ENCODE data around the gene DOCK2. TPM values are rescaled to one million over a fixed set of nuclear protein-coding genes. Genes with fewer than 3 reads are reported as not detected.
"Not testable (repeated sequence)": the region's sequence is repeated elsewhere in the genome, so short reads cannot be mapped to it uniquely, and the experiment has no call there.

DOCK2 gene
- total and polyA plus RNA-seq, 3 donors from 2014 or later = 6.8 to 8.9 (median 7.3) TPM

GRCh38 chr5:169804861-169805260 lies 167.8 kb downstream of the DOCK2 start:
- TF ChIP-seq POLR2A (IDR thresholded peaks at IDR 0.05) (no peak), CTCF (IDR thresholded peaks at IDR 0.05) (no peak)

DNA sequence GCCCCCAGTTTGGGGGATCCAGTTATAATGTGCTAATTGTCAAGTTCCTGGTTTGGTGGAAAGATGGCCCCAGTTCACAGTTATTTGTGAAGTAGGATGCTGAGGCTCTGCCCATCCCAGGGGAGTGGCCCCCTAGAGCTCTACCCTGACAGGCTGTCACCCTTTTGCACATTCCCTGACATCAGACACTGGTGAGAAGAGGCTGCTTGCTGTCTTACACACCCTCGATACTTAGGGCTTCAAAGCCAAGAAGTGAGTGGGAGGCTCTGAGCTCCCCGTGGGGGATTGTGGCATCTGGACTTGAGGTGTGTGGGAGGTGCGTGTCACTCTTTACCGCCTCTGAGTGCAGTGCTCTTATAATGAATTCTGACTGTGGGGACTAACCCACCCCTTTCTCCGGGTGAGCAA lies 168.5 kb downstream of the DOCK2 start:
- no peak for DNase-seq
- intact Hi-C loops (cut with DNase I; ENCODE audit: low total_unique reads) = no loop called here
- Histone ChIP-seq H3K4me1 (no peaks in the 10 kb centered on the region), H3K27ac (no peak overlapping the region), H3K4me3 (no peak overlapping the region), H3K27me3 (no peaks in the 10 kb centered on the region), H3K9me3 (no peaks in the 10 kb centered on the region), H3K36me3 (ENCODE audit: low read depth, missing control alignments) (no peaks in the 10 kb centered on the region)
- no peak for TF ChIP-seq CTCF (IDR thresholded peaks at IDR 0.05)
- no peak for TF ChIP-seq POLR2A (IDR thresholded peaks at IDR 0.05)
- 64 to 67% methylated on average over 5 of the region's 5 CpGs for WGBS, 2 donors

More at GRCh38 chr5:169804861-169805260, 167.8 kb downstream of the DOCK2 start:
- H3K9me3 ChIP-seq = no peaks in the 10 kb centered on the region
- H3K4me3 ChIP-seq = no peak overlapping the region
- no peak for DNase-seq
- H3K27ac ChIP-seq = no peak overlapping the region
- 84 to 94% methylated on average over 1 of the region's 1 CpG for WGBS, 2 donors
- H3K36me3 ChIP-seq (ENCODE audit: low read depth, missing control alignments) = no peaks in the 10 kb centered on the region
- H3K4me1 ChIP-seq = no peaks in the 10 kb centered on the region
- intact Hi-C loops (cut with DNase I; ENCODE audit: low total_unique reads) = no loop called here
- no peaks in the 10 kb centered on the region for H3K27me3 ChIP-seq

- Histone ChIP-seq H3K9me3 (no peaks in the 10 kb centered on the region), H3K27ac (no peak overlapping the region), H3K36me3 (ENCODE audit: low read depth, missing control alignments) (no peaks in the 10 kb centered on the region), H3K4me3 (no peak overlapping the region), H3K27me3 (no peaks in the 10 kb centered on the region), H3K4me1 (no peaks in the 10 kb centered on the region)
- 92 to 93% methylated on average over 6 of the region's 6 CpGs for WGBS, 2 donors
- no peak for TF ChIP-seq CTCF (IDR thresholded peaks at IDR 0.05)
- TF ChIP-seq POLR2A (IDR thresholded peaks at IDR 0.05) = no peak
- intact Hi-C loops (cut with DNase I; ENCODE audit: low total_unique reads) = no loop called here
- no peak for DNase-seq
Observed at GRCh38 chr5:169805937-169806700, 169.0 kb downstream of the DOCK2 start.

GRCh38 chr5:169808118-169808581 lies 171.1 kb downstream of the DOCK2 start:
- Histone ChIP-seq H3K4me1 (no peaks in the 10 kb centered on the region), H3K9me3 (no peaks in the 10 kb centered on the region), H3K27me3 (no peaks in the 10 kb centered on the region), H3K27ac (no peak overlapping the region), H3K4me3 (no peak overlapping the region), H3K36me3 (ENCODE audit: low read depth, missing control alignments) (no peaks in the 10 kb centered on the region)
- intact Hi-C loops (cut with DNase I; ENCODE audit: low total_unique reads) = no loop called here
- DNase-seq = no peak
- WGBS, 2 donors = 74 to 78% methylated on average over 2 of the region's 2 CpGs
- TF ChIP-seq CTCF (IDR thresholded peaks at IDR 0.05) = no peak
- no peak for TF ChIP-seq POLR2A (IDR thresholded peaks at IDR 0.05)

- WGBS, 2 donors = 89 to 93% methylated on average over 3 of the region's 3 CpGs
Observed at GRCh38 chr5:169808880-169809279, 171.8 kb downstream of the DOCK2 start.

More at GRCh38 chr5:169808880-169809279, 171.8 kb downstream of the DOCK2 start:
- intact Hi-C loops (cut with DNase I; ENCODE audit: low total_unique reads); H3K27ac ChIP-seq; H3K4me3 ChIP-seq; H3K4me1 ChIP-seq; DNase-seq; H3K9me3 ChIP-seq; H3K36me3 ChIP-seq (ENCODE audit: low read depth, missing control alignments); H3K27me3 ChIP-seq: not testable (repeated sequence)
